Measurements from ENCODE around the gene SMAD3. TPM values are rescaled to one million over a fixed set of nuclear protein-coding genes. Genes with fewer than 3 reads are reported as not detected.

The SMAD3 gene
- total and polyA plus RNA-seq, 2 donors (not counting 1 experiment from before 2014, with no cell fraction given): 55.9 to 163 TPM

GRCh38 chr15:67215102-67215501 lies 149.7 kb downstream of the SMAD3 start:
- Histone ChIP-seq H4K20me1 (ENCODE audit: control insufficient read depth, insufficient read depth, low read length, poor library complexity, severe bottlenecking) (no peaks in the 10 kb centered on the region), H3K4me2 (replicated peaks; ENCODE audit: low read depth, low read length, poor library complexity, severe bottlenecking) (no peak overlapping the region), H3K27me3 (replicated peaks in 1 of 4; ENCODE audit: control extremely low read depth in 1 of 4, control insufficient read depth in 3 of 4, insufficient read depth in 4 of 4, low read length in 3 of 4) (no peaks in the 10 kb centered on the region), H3K9ac (ENCODE audit: low read length) (no peak overlapping the region), H3K4me1 (ENCODE audit: control insufficient read depth in 2 of 2, insufficient read depth in 2 of 2, low read length in 2 of 2) (no peaks in the 10 kb centered on the region), H3K36me3 (replicated peaks in 1 of 2; ENCODE audit: control extremely low read depth in 1 of 2, control insufficient read depth in 1 of 2, extremely low read depth in 1 of 2, insufficient read depth in 2 of 2, low read length in 1 of 2) (no peaks in the 10 kb centered on the region), H3K4me3 (ENCODE audit: control extremely low read depth in 1 of 5, extremely low read depth in 1 of 5, insufficient read depth in 1 of 5, low read depth in 2 of 5, low read length in 4 of 5) (no peak overlapping the region), H3K79me2 (ENCODE audit: control insufficient read depth, insufficient read depth, low read length) (no peaks in the 10 kb centered on the region), H3K9me3 (ENCODE audit: control extremely low read depth in 1 of 3, control insufficient read depth in 2 of 3, insufficient read depth in 1 of 3, low read length in 2 of 3) (no peaks in the 10 kb centered on the region), H3K27ac (ENCODE audit: low read length in 2 of 2) (no peak overlapping the region), H2AFZ (ENCODE audit: insufficient read depth, low read depth, low read length, poor library complexity, severe bottlenecking) (no peak overlapping the region)
- Mint-ChIP-seq H3K27me3 (no peaks in the 10 kb centered on the region), H3K4me3 (no peak overlapping the region), H3K4me1 (no peaks in the 10 kb centered on the region), H3K27ac (no peak overlapping the region), H3K9me3 (ENCODE audit: insufficient read depth) (no peaks in the 10 kb centered on the region)
- POLR2A ChIA-PET: no interaction called here
- ATAC-seq (ENCODE audit: low read depth) (no peak), DNase-seq (no peak)
- CTCF ChIA-PET: no interaction called here
- TF ChIP-seq CTCF (IDR thresholded peaks at IDR 0.05) (no peak), EZH2 (IDR thresholded peaks at IDR 0.05; ENCODE audit: borderline replicate concordance, insufficient read depth, low read depth, low read length, poor library complexity, severe bottlenecking) (no peak)
- no CpG with 5 or more reads among the region's 6 CpGs for WGBS (ENCODE audit: insufficient coverage)
- intact Hi-C loops (cut with micrococcal nuclease): no loop called here

DNA sequence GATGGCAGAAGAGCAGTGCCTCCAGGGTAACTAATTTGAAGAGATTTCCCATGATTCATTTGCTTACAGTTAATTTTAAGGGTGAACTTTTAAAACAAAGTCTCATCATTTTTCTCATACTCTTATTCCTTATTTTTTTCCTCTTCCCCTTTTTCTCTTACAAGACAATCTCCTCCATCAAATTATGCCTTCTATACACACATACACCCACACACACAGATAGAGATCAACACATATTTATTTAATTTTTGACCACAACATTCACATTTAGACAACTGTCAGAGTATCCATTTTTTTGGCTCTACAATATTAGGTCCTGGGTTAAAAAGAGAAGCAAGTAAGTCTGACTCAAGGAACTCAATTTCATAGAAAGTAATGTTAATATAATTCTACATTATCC lies 151.5 kb downstream of the SMAD3 start:
- Histone ChIP-seq H3K4me1 (ENCODE audit: control insufficient read depth in 2 of 2, insufficient read depth in 2 of 2, low read length in 2 of 2) (peaks cover 0 to 2% of the 10 kb centered on the region in 2 donors), H3K4me3 (ENCODE audit: control extremely low read depth in 1 of 5, extremely low read depth in 1 of 5, insufficient read depth in 1 of 5, low read depth in 2 of 5, low read length in 4 of 5) (no peak overlapping the region), H3K27ac (ENCODE audit: low read length in 2 of 2) (no peak overlapping the region), H4K20me1 (ENCODE audit: control insufficient read depth, insufficient read depth, low read length, poor library complexity, severe bottlenecking) (no peaks in the 10 kb centered on the region), H3K36me3 (replicated peaks in 1 of 2; ENCODE audit: control extremely low read depth in 1 of 2, control insufficient read depth in 1 of 2, extremely low read depth in 1 of 2, insufficient read depth in 2 of 2, low read length in 1 of 2) (no peaks in the 10 kb centered on the region), H2AFZ (ENCODE audit: insufficient read depth, low read depth, low read length, poor library complexity, severe bottlenecking) (no peak overlapping the region), H3K9ac (ENCODE audit: low read length) (no peak overlapping the region), H3K4me2 (replicated peaks; ENCODE audit: low read depth, low read length, poor library complexity, severe bottlenecking) (no peak overlapping the region), H3K79me2 (ENCODE audit: control insufficient read depth, insufficient read depth, low read length) (no peaks in the 10 kb centered on the region), H3K9me3 (ENCODE audit: control extremely low read depth in 1 of 3, control insufficient read depth in 2 of 3, insufficient read depth in 1 of 3, low read length in 2 of 3) (no peaks in the 10 kb centered on the region), H3K27me3 (replicated peaks in 1 of 4; ENCODE audit: control extremely low read depth in 1 of 4, control insufficient read depth in 3 of 4, insufficient read depth in 4 of 4, low read length in 3 of 4) (no peaks in the 10 kb centered on the region)
- no peaks in the 10 kb centered on the region for H3K9me3 Mint-ChIP-seq (ENCODE audit: insufficient read depth)
- TF ChIP-seq EZH2 (IDR thresholded peaks at IDR 0.05; ENCODE audit: borderline replicate concordance, insufficient read depth, low read depth, low read length, poor library complexity, severe bottlenecking): no peak
- no peak for TF ChIP-seq CTCF (IDR thresholded peaks at IDR 0.05)
- no peak overlapping the region for H3K4me3 Mint-ChIP-seq
- ChIA-PET POLR2A (no interaction called here), CTCF (no interaction called here)
- H3K4me1 Mint-ChIP-seq: no peaks in the 10 kb centered on the region
- no peak for ATAC-seq (ENCODE audit: low read depth)
- DNase-seq: no peak
- intact Hi-C loops (cut with micrococcal nuclease): no loop called here
- no peaks in the 10 kb centered on the region for H3K27me3 Mint-ChIP-seq
- no peak overlapping the region for H3K27ac Mint-ChIP-seq
